ENCODE results near the gene ATG16L2.
"Not testable (repeated sequence)": the region's sequence is repeated elsewhere in the genome, so short reads cannot be mapped to it uniquely, and the experiment has no call there.

ATG16L2 gene

DNA sequence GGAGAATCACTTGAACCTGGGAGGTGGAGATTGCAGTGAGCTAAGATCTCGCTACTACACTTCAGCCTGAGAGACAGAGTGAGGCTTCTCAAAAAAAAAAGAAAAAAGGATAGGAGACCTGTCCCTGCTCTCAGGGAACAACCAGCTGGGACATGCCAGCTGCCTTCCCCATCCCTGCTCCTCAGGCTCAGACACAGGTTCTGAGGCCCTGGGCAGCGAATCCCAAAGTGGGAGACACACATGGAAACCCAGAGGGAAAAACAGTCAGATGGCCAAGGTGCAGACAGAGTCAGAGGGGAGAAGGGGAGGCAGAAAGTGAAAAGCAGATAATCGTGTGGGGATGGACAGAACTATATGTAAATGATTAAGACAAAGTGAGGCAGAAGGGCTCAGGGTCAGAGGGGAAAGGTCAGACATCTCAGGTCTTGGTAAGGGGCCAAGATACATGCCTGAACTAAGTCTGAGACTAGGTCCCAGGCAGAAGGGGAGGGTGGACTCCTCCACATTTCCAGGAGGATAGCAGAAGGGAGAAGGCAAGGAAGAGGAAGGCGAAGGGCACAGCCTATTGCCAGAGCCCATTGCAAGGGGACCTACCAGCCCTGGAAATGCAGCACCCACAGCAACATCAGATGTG is 34.6 kb upstream of the ATG16L2 start:
- no peak for DNase-seq

GRCh38 chr11:72780296-72781062 is 33.7 kb upstream of the ATG16L2 start:
- no peak for DNase-seq

DNA sequence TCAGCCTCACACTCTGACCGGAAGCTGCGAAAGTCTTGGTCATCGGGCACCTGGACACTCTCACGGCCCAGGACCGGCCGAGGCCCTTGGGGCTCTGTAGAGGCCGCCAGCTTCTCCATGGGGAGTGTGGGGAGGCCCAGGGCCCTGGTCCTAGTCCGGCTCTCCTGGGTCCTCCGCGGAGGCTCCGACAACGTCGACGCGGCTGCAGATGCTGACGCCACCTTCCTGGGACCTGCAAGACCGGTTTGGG is 33.2 kb upstream of the ATG16L2 start:
- no peak for DNase-seq

GRCh38 chr11:72781313-72782080 is 32.7 kb upstream of the ATG16L2 start:
- peak; percentile 68 for DNase-seq

- no peak for DNase-seq
Observed at GRCh38 chr11:72782081-72782920, 31.9 kb upstream of the ATG16L2 start.

DNA sequence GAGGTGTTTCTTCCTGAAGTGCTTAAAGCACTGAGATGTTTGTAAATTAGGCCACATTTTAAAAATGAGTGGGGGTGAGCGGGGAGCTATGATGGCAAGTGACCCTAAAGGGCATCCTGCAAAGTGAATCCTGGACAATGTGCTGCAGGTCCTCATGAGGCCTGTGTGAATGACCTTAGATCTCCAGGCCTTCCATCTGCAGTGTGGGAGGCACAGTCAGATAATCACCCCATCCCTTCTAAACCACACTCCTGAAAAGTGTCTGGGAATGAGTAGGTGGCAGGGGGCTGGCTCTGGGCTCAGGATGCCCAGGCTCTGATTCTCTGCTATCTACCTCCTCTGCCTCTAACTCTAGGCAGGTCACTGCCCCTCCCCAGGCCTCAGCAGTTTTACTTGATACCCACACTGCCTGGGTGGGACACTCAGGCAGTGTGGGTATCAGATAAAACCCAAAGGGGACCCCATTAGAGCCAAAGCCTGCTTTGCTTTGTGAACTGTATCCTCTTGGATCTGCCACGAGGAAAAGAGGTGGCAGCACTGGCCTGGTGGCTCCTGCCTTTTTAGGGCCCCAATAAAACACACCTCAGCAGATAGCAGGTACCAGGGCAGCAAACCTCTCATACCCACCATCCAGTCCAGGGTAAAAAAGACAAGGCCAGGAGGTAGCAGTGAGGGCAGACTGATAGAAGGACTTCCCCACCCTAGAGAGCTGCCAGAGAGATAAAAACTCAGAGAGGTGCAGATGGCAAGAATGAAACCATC is 30.9 kb upstream of the ATG16L2 start:
- DNase-seq = no peak

DNA sequence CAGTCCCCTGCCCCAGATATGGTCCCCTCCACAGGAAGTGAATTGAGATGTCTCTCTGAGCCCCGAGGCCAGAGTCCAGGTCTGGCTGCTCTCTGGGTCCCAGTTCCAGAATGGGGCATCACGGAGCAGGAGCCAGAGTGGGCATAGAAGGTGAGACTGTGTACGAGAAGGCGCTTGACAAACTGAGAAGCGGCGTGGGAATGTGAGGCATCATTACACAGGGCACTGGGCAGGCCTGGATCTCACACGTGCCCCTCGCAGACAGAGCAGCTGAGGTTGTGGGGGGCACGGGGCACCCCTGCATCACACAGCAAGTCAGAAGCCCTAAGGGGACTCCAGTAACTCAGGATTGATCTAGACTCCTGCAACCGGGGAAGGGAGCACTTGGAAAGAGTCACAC is 29.5 kb upstream of the ATG16L2 start:
- DNase-seq = no peak

DNA sequence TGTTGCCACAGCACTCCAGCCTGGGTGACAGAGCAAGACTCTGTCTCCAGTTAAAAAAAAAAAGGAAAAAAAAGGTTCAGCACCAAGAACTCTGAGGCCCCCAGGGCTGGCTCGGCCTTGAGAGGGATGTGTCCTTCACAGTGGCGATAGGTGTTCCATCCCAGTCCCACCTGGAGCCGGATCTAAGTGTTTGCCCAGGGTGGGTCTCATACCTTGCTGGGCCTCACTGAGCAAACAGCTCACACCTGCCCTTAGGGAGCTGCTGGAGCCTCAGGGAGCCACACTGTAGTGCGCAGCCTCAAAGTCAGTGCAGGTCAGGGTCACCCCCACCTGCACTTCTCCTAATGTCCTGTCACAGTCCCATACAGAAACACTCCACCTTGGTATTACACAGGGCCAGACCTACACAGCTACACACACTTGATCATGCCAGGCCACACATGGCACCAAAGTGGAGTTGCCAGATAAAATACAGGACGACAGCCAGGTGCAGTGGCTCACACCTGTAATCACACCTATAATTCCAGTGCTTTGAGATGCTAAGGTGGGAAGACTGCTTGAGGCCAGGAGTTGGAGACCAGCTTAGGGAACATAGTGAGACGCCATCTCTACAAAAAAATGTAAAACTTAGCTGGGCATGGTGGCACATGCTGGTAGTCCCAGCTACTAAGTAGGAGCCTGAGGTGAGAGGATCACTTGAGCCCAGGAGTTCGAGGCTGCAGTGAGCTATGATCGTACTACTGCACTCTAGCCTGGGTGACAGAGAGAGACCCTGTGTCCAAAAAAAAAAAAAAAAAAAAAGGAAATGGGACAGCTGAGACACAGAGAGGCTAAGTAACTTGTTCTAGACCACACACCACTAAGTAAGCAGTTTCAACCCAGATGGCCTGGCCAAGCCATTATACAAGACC is 27.7 kb upstream of the ATG16L2 start:
- no peak for DNase-seq

DNA sequence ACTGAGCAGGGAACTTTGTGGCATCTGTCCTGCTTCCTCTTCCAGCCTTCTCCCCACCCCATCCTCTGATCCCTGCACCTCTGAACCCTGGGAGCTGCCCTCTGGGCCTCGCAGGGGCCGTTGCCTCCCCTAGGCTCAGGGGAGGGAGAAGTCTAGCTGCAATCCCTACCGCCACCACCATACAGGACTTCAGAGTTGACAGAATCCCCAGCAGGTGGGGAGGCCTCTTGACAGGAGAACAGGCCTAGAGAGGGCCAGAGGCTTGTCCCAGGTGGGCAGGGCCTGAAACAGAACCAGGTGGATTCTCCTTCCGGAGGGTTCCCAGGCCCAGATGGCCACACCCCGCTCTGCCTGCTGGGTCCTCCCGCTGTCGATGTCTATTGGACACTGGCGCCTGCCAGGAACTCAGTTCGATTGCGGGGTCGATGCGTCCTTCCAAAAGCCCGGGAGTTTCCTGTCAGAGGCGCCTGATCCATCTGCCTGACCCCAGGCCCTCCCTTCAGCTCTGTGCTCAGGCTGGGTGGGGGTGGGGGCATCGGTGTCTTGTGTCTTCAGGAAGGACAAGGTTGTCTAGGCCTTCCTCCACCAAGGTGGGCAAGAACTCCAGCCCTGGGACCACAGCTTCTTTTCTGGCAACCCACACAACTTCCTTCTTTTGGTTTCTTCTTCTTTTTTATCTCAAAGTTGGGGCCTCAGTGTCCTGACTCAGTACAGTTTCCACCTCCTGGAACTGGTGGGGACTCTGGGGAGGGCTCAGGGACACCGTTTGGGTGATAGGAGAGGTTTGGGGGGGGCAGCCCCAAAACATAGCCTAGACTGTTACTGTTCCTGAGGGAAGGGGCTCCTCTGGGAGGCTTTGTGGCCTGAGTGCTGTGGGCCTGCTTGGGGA is 26.8 kb upstream of the ATG16L2 start:
- no peak for DNase-seq

DNA sequence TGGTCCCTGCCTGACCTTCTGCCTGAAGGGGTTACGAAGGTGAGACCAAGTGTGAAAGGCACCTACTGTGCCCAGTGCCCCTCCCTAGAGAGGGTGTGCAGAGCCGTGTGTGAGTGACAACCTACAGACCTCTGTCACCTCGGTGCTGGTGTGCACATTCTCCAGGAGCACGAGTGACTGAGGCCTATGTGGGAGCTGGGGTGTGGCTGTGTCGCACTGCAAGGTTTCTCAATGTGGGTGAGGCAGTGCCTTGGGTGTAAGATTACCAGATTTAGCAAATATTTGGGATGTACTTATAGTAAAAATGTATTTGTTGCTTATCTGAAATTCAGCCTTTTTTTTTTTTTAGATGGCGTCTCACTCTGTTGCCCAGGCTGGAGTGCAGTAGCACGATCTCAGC is 26.0 kb upstream of the ATG16L2 start:
- no peak for DNase-seq

DNA sequence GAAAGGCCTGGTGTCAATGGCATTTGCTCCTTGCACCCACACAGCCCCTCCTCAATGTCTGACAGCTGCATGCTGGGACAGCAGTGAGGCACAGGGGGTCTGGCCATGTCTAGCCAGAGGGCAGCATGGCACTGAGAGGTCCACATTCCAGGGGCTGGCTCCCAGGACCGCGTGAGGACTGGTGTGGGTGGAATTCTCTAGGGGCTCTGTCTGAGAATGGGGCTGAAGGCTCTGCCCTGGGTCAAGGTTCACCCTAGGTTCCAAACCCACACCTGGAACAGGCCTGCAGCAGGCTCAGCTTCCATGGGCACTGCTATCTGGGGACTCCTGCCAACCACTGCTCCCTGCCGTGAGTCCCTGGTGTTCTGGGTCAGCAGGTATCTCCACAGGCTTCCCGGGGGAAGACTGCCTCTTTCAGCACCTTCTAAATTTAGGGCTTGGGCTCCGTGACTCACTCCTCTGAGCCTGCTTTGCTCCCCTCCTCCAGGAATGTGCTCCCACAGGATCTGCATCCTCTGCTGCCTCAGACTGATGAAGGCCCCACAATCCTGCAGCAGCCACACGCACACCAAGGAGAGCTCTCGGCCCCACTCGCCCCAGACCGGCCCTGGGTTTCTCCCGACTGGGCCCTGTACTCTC is 24.6 kb upstream of the ATG16L2 start:
- DNase-seq = no peak

DNA sequence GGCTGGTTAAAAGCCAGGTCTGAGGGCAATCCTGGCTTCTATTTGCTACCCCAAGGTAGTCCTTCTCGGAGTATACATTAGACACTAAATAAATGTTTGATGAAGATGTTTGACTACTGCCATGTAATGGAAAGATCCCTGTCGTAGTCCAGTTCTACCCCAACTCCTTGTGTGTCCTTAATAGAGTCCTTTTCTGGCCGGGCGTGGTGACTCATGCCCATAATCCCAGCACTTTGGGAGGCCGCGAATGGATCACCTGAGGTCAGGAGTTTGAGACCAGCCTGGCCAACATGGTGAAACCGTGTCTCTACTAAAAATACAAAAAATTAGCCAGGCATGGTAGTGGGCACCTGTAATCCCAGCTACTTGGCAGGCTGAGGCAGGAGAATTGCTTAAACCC is 23.0 kb upstream of the ATG16L2 start:
- DNase-seq = not testable (repeated sequence)

- no peak for DNase-seq
Observed at GRCh38 chr11:72792437-72793021, 21.7 kb upstream of the ATG16L2 start.

DNA sequence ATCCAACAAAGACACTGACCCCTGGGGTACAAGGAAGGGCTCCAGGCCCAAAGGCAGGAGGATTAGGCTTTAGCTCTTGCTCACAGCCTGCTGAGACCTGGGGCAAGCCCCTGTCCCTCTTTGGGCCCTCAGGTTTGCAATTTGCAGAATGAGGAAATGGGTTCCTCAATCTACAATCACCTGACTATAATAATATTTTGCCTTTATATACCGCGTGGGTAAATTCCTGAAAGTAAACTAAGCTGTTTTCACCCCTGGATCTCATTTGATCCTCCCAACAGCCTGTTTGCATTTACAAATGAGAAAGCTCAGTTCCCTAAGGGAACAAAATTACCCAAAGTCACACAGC is 21.2 kb upstream of the ATG16L2 start:
- DNase-seq = no peak

DNA sequence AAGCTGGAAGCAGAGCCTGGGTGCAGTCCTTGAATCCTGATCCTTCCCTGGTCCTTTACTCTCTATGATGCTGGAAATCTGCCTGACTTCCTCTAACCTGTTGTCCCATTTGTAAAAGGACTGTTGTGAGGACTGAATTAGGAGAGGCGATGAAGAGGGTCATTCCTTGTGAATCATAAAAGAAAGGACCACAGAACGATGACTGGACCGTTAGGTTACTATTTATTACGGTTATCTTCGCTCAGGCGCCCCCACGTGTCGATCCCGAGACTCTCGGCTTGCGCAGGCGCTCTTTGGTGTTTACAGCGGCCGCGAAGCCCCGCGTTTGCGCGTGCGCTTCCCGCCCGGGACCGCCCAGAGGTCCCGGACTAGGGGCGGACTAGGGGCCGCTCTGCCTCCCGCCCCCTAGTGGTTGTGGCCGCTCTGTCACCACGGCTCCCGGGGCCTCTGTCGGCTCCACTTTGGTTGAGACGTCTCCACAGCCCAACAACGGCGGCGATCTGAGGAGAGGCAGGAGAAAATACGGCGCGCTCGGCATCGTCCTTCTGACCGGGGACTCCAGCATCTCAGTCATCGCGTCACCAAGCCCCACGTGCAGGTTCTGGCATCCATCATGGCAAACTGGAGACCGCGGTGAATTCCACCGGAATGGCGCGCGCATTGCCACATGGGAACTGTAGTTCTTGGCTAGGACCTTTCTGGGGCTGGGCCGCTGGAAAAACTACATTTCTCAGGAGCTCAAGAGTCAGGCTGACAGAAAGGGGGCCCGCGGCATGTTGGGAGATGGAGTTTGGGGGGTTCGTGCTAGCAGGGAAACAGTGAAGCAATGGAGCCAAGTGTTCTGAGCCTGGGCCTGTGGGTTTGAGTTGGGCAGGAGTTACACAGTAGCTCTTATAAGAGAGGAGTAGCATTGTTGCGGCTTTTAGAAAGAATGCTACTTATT is 20.5 kb upstream of the ATG16L2 start, which contains the start of gene STARD10:
Gene STARD10, minus strand, starts transcription at position 623 of the 943 bp plus-strand sequence. CDS start 12,866 bp downstream, outside the sequence.
- peak; percentile 94 for DNase-seq

DNA sequence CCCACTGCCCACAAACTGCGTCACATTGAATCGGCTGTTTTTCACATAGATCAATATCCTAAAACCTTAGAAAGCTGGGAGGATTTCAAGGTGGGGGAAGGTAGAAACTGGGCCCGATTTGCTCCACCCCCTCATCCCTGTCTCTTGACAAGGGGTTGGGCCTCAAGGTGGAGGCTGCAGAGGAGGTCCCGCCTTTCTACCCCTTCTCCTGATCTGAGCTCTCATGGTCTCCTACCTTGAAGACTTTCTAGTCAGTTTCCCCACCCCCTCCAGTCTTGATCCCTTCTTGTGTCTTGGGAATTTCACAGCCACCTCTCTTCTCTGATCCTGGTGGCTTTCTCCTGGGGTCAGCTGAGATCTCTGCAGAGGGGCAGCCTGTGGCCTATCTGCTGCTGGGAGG is 15.8 kb upstream of the ATG16L2 start:
- DNase-seq = no peak

GRCh38 chr11:72799441-72799840 is 14.8 kb upstream of the ATG16L2 start:
- no peak for DNase-seq

DNA sequence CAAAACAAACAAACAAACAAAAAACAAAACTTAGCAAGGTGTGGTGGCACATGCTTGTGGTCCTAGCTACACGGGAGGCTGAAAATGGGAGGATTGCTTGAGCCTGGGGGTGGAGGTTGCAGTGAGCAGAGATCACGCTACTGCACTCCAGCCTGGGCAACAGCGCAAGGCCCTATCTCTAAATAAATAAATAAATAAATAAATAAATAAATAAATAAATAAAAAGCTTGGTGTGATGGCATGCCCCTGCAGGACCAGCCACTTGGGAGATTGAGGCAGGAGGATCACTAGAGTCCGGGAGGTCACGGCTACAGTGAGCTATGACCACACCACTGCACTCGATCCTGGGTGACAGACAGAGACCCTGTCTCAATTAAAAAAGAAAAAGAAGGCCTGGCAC is 11.4 kb upstream of the ATG16L2 start:
- no peak for DNase-seq

All from activated CD8-positive, alpha-beta memory T cell treated with anti-CD3 and anti-CD28 coated beads, Interleukin-2, amount 50 U/mL, for 4 hours (primary cell).